ENCODE data around the gene POU6F2.

- TF ChIP-seq CTCF (IDR thresholded peaks at IDR 0.05) = no peak
- no peak for TF ChIP-seq POLR2A (IDR thresholded peaks at IDR 0.05; ENCODE audit: low read depth)
Measured at GRCh38 chr7:39295796-39296195, 318.1 kb downstream of the POU6F2 start.
